Measurements from ENCODE around the gene LPP. TPM values are rescaled to one million over a fixed set of nuclear protein-coding genes. Genes with fewer than 3 reads are reported as not detected.

Gene LPP
- polyA plus RNA-seq, 1 donor (not counting 4 experiments of a cell fraction or from before 2014, with no cell fraction given), result 16.0 TPM

GRCh38 chr3:188473591-188474288 lies 319.8 kb downstream of the LPP start:
- no peak overlapping the region for H2AFZ ChIP-seq (ENCODE audit: control insufficient read depth, low read length)
- H3K9me3 ChIP-seq (ENCODE audit: control insufficient read depth, low read depth, low read length), result no peaks in the 10 kb centered on the region
- H3K4me1 ChIP-seq (ENCODE audit: control insufficient read depth, extremely low read depth, insufficient read depth, low read length), result no peaks in the 10 kb centered on the region
- no peak overlapping the region for H3K4me2 ChIP-seq (ENCODE audit: control insufficient read depth, extremely low read depth, insufficient read depth, low read depth, low read length)
- FAIRE-seq, result no peak
- no peaks in the 10 kb centered on the region for H3K9me1 ChIP-seq (ENCODE audit: control insufficient read depth, extremely low read depth, insufficient read depth, low read length)
- H3K79me2 ChIP-seq (ENCODE audit: control insufficient read depth, insufficient read depth, low read length), result no peaks in the 10 kb centered on the region
- H3K36me3 ChIP-seq (ENCODE audit: control insufficient read depth in 2 of 2, extremely low read depth in 1 of 2, insufficient read depth in 2 of 2, low read length in 2 of 2), result peaks cover 0 to 3% of the 10 kb centered on the region in 2 experiments
- no peak for DNase-seq (ENCODE audit: low read depth, low spot score)
- dilution Hi-C loops (cut with MboI; ENCODE audit: extremely low pct_ligation_motif_present, low sequenced_read_pairs), result no loop called here
- no peak overlapping the region for H3K27ac ChIP-seq (ENCODE audit: control insufficient read depth, insufficient read depth, low read length)
- TF ChIP-seq EZH2 (IDR thresholded peaks at IDR 0.05; ENCODE audit: low read length) (no peak), CTCF (optimal IDR thresholded peaks at IDR 0.05 in 1 of 3, IDR thresholded peaks at IDR 0.05 in 1 of 3, conservative IDR thresholded peaks at IDR 0.05 in 1 of 3; ENCODE audit: extremely low read depth in 1 of 3, insufficient read depth in 2 of 3, low read length in 3 of 3) (no peak)
- H3K27me3 ChIP-seq (ENCODE audit: control insufficient read depth, extremely low read depth, insufficient read depth, low read length), result no peaks in the 10 kb centered on the region
- H3K4me3 ChIP-seq (ENCODE audit: control insufficient read depth in 2 of 3, extremely low read depth in 1 of 3, insufficient read depth in 2 of 3, low read depth in 1 of 3, low read length in 3 of 3), result no peak overlapping the region
- no peak overlapping the region for H3K9ac ChIP-seq (ENCODE audit: control insufficient read depth, extremely low read depth, insufficient read depth, low read length)
- no peaks in the 10 kb centered on the region for H4K20me1 ChIP-seq (ENCODE audit: control insufficient read depth, extremely low read depth, insufficient read depth, low read length)

GRCh38 chr3:188476935-188477334 lies 323.0 kb downstream of the LPP start:
- H3K4me1 ChIP-seq (ENCODE audit: control insufficient read depth, extremely low read depth, insufficient read depth, low read length), result no peaks in the 10 kb centered on the region
- no peaks in the 10 kb centered on the region for H3K27me3 ChIP-seq (ENCODE audit: control insufficient read depth, extremely low read depth, insufficient read depth, low read length)
- H3K9me3 ChIP-seq (ENCODE audit: control insufficient read depth, low read depth, low read length), result no peaks in the 10 kb centered on the region
- no peaks in the 10 kb centered on the region for H4K20me1 ChIP-seq (ENCODE audit: control insufficient read depth, extremely low read depth, insufficient read depth, low read length)
- no peaks in the 10 kb centered on the region for H3K9me1 ChIP-seq (ENCODE audit: control insufficient read depth, extremely low read depth, insufficient read depth, low read length)
- no peak overlapping the region for H3K4me2 ChIP-seq (ENCODE audit: control insufficient read depth, extremely low read depth, insufficient read depth, low read depth, low read length)
- H3K27ac ChIP-seq (ENCODE audit: control insufficient read depth, insufficient read depth, low read length), result no peak overlapping the region
- no peak overlapping the region for H3K4me3 ChIP-seq (ENCODE audit: control insufficient read depth in 2 of 3, extremely low read depth in 1 of 3, insufficient read depth in 2 of 3, low read depth in 1 of 3, low read length in 3 of 3)
- dilution Hi-C loops (cut with MboI; ENCODE audit: extremely low pct_ligation_motif_present, low sequenced_read_pairs), result no loop called here
- no peak overlapping the region for H3K9ac ChIP-seq (ENCODE audit: control insufficient read depth, extremely low read depth, insufficient read depth, low read length)
- no peak for FAIRE-seq
- H2AFZ ChIP-seq (ENCODE audit: control insufficient read depth, low read length), result no peak overlapping the region
- H3K79me2 ChIP-seq (ENCODE audit: control insufficient read depth, insufficient read depth, low read length), result no peaks in the 10 kb centered on the region
- no peak for DNase-seq (ENCODE audit: low read depth, low spot score)
- TF ChIP-seq CTCF (optimal IDR thresholded peaks at IDR 0.05 in 1 of 3, IDR thresholded peaks at IDR 0.05 in 1 of 3, conservative IDR thresholded peaks at IDR 0.05 in 1 of 3; ENCODE audit: extremely low read depth in 1 of 3, insufficient read depth in 2 of 3, low read length in 3 of 3), result no peak
- TF ChIP-seq EZH2 (IDR thresholded peaks at IDR 0.05; ENCODE audit: low read length), result no peak
- no peaks in the 10 kb centered on the region for H3K36me3 ChIP-seq (ENCODE audit: control insufficient read depth in 2 of 2, extremely low read depth in 1 of 2, insufficient read depth in 2 of 2, low read length in 2 of 2)

Measured in keratinocyte (primary cell).